GM18858 (cell line): ENCODE results near the gene CCNQ.

Experiments used
- ATAC-seq: cut with Tn5 transposase; IDR thresholded peaks from one replicate; pipeline ENCODE4 v1.9.1; 2021; ENCODE audit not compliant: unreplicated experiment

Gene CCNQ

GRCh38 chrX:153598541-153599191 is at the start of gene CCNQ:
CCNQ (minus strand) TSS chrX:153599139; CDS start chrX:153599073, 66 bp downstream.
- ATAC-seq: peak; percentile 26

- no peak for ATAC-seq
These were observed 48.8 kb upstream of the CCNQ start for GRCh38 chrX:153647461-153648357.

- ATAC-seq: no peak
These were observed 47.9 kb upstream of the CCNQ start, which contains the start of gene DUSP9 for GRCh38 chrX:153646620-153647373. DUSP9 (plus strand) TSS chrX:153647203; CDS start chrX:153647954, 751 bp downstream.

GRCh38 chrX:153645921-153646488 is 47.1 kb upstream of the CCNQ start:
- ATAC-seq: no peak

GRCh38 chrX:153645151-153645550 is 46.2 kb upstream of the CCNQ start:
- ATAC-seq: no peak

- no peak for ATAC-seq
These were observed 45.6 kb upstream of the CCNQ start for GRCh38 chrX:153644356-153645125.

- no peak for ATAC-seq
These were observed 44.8 kb upstream of the CCNQ start for GRCh38 chrX:153643431-153644351.

GRCh38 chrX:153642655-153643430 is 43.9 kb upstream of the CCNQ start:
- no peak for ATAC-seq

- no peak for ATAC-seq
These were observed 43.2 kb upstream of the CCNQ start for GRCh38 chrX:153642051-153642654.

GRCh38 chrX:153641627-153642026 is 42.7 kb upstream of the CCNQ start:
- ATAC-seq: no peak

GRCh38 chrX:153640736-153641575 is 42.0 kb upstream of the CCNQ start:
- ATAC-seq: no peak

GRCh38 chrX:153640045-153640686 is 41.2 kb upstream of the CCNQ start:
- ATAC-seq: no peak

- ATAC-seq: no peak
These were observed 40.5 kb upstream of the CCNQ start for GRCh38 chrX:153639177-153640044.

GRCh38 chrX:153638436-153639176 is 39.7 kb upstream of the CCNQ start:
- no peak for ATAC-seq

- ATAC-seq: no peak
These were observed 39.1 kb upstream of the CCNQ start for GRCh38 chrX:153638041-153638371.
